ENCODE data around the gene ZNF292.
"Not testable (repeated sequence)": the region's sequence is repeated elsewhere in the genome, so short reads cannot be mapped to it uniquely, and the experiment has no call there.

- not testable (repeated sequence) for TF ChIP-seq CTCF (conservative IDR thresholded peaks at IDR 0.05); EZH2 (IDR thresholded peaks at IDR 0.05; ENCODE audit: low read depth)
These were observed 42.9 kb downstream of the ZNF292 start for GRCh38 chr6:87198022-87198810.

All from PC-9 (cell line).